Coronary artery (tissue), 2 donors: Measurements from ENCODE around the gene ZMYND8.
"Not testable (repeated sequence)": the region's sequence is repeated elsewhere in the genome, so short reads cannot be mapped to it uniquely, and the experiment has no call there.

ENCODE experiments used
- DNase-seq: peaks from one replicate; pipeline ENCODE4 v3.0.0-alpha.2; 2017; ENCODE audit warnings: low spot score
- H3K27ac ChIP-seq, 2 donors: fragments of 200-600 bp; sonication (generic); one replicate each; pipeline ENCODE4 v1.5.1; 2016 to 2019
- H3K4me3 ChIP-seq: fragments of 200-600 bp; sonication (generic); 2 replicates; pipeline ENCODE4 v1.5.1; 2016; ENCODE audit warnings: mild to moderate bottlenecking, moderate library complexity
- TF ChIP-seq, protein P1 (sequence below): fragments of 200-600 bp; sonication (generic); IDR thresholded peaks from one replicate; pipeline ENCODE4 v1.5.1; 2019; ENCODE audit warnings: antibody characterized with exemption

Gene ZMYND8

DNA sequence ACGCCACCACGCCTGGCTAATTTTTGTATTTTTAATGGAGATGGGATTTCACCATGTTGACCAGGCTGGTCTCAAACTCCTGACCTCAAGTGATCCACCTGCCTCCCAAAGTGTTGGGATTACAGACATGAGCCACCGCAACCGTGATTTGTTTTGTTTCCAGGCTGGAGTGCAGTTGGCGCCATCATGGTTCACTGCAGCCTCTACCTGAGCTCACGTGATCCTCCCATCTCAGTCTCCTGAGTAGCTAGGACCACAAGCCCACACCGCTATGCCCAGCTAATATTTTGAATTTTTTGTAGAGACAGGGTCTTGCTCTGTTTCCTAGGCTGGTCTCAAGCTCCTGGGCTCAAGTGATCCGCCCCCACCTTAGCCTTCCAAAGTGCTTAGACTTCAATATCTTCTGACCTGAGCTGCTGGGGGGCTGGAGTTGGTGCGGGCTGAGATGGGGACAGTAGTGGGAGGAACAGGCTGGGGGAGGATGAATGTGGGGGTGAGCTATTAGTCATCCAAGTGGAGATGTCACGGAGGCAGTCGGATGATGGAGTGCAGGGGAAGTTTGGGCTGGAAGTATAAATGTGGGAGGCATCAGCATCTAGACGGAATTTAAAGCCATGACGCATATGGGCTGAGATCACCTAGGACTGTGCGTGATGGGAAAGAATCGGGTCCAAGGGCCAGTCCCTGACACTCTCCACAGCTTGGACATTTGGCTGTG, 23.1 kb upstream of the ZMYND8 start:
- TF ChIP-seq, protein P1, sequence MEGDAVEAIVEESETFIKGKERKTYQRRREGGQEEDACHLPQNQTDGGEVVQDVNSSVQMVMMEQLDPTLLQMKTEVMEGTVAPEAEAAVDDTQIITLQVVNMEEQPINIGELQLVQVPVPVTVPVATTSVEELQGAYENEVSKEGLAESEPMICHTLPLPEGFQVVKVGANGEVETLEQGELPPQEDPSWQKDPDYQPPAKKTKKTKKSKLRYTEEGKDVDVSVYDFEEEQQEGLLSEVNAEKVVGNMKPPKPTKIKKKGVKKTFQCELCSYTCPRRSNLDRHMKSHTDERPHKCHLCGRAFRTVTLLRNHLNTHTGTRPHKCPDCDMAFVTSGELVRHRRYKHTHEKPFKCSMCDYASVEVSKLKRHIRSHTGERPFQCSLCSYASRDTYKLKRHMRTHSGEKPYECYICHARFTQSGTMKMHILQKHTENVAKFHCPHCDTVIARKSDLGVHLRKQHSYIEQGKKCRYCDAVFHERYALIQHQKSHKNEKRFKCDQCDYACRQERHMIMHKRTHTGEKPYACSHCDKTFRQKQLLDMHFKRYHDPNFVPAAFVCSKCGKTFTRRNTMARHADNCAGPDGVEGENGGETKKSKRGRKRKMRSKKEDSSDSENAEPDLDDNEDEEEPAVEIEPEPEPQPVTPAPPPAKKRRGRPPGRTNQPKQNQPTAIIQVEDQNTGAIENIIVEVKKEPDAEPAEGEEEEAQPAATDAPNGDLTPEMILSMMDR = no peak
- DNase-seq = no peak
- H3K4me3 ChIP-seq = no peak overlapping the region
- no peak overlapping the region for H3K27ac ChIP-seq

DNA sequence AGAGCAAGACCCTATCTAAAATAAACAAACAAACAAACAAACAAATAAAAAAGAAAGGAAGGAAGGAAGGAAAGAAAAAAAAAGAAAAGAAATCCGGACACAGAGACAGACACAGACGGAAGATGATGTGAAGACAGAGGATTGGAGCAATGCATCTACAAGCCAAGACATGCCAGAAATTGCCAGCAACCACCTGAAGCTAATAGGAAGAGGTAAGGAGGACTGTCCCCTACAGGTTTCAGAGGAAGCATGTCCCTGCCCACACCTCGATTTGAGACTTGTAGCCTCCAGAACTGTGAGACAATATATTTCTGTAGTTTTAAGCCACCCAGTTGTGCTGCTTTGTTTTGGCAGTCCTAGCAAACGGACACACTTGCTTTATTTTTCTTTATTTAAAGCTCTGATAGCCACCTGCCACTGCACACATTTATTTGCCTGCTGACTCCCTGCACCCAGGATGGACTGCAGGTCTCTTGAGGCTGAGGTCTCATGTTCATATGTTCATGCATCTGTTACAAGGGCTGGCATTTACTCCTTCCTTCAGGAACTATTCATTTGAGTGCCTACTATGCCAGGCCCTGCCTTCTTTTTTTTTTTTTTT, 20.7 kb upstream of the ZMYND8 start:
- no peak for DNase-seq
- TF ChIP-seq, protein P1 = no peak
- Histone ChIP-seq H3K27ac (no peak overlapping the region), H3K4me3 (no peak overlapping the region)

DNA sequence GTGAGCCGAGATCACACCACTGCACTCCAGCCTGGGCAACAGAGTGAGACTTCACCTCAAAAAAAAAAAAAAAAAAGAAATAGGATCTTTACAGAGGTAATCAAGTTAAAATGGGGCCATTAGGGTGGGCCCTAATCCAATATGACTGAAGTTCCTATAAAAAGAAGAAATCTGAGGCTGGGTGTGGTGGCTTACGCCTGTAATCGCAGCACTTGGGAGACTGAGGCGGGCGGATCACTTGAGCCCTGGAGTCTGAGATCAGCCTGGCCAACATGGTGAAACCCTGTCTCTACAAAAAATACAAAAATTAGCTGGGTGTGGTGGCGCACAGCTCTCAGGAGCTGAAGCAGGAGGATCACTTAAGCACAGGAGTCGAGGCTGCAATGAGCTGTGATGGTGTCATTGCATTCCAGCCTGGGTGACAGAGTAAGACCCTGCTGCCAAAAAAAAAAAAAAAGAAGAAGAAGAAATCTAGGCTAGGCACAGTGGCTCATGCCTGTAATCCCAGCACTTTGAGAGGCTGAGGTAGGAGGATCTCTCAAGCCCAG, 19.7 kb upstream of the ZMYND8 start:
- not testable (repeated sequence) for H3K27ac ChIP-seq, H3K4me3 ChIP-seq, DNase-seq

DNA sequence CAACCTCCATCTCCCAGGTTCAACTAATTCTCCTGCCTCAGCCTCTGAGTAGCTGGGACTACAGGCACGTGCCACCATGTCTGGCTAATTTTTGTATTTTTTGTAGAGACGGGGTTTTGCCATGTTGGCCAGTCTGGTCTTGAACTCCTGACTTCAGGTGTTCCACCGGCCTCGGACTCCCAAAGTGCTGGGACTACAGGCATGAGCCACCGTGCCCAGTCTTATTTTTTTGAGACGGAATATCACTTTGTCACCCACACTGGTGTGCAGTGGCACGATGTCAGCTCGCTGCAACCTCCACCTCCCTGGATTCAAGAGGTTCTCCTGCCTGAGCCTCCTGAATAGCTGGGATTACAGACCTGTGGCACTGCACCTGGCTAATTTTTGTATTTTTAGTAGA, 17.6 kb upstream of the ZMYND8 start:
- DNase-seq, H3K27ac ChIP-seq, H3K4me3 ChIP-seq: not testable (repeated sequence)

DNA sequence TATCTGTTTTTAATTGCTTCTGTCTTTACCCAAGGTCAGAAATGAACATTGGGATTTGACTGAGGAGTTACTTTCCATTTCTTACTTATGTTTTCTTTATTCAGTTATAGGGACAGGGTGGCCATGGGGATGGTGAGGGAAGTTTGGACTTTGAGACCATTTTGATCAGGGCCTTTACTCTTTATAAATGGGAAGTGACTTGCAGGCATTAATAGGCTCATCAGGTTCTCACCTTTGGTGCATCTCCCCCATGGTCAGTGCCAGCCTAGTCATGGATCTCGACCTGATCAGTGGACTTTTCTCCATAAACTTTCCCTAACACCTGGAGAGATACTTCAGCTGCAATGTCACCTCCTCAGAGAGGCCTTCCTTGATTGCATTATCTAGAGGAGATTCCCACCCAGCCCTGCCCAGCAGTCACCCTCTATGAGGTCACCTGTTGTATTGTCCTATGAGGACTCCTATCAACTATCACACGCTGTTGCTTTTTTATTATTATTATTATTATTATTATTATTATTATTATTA, 16.8 kb upstream of the ZMYND8 start:
- TF ChIP-seq, protein P1 = no peak
- DNase-seq = no peak
- Histone ChIP-seq H3K27ac (no peak overlapping the region), H3K4me3 (no peak overlapping the region)

DNA sequence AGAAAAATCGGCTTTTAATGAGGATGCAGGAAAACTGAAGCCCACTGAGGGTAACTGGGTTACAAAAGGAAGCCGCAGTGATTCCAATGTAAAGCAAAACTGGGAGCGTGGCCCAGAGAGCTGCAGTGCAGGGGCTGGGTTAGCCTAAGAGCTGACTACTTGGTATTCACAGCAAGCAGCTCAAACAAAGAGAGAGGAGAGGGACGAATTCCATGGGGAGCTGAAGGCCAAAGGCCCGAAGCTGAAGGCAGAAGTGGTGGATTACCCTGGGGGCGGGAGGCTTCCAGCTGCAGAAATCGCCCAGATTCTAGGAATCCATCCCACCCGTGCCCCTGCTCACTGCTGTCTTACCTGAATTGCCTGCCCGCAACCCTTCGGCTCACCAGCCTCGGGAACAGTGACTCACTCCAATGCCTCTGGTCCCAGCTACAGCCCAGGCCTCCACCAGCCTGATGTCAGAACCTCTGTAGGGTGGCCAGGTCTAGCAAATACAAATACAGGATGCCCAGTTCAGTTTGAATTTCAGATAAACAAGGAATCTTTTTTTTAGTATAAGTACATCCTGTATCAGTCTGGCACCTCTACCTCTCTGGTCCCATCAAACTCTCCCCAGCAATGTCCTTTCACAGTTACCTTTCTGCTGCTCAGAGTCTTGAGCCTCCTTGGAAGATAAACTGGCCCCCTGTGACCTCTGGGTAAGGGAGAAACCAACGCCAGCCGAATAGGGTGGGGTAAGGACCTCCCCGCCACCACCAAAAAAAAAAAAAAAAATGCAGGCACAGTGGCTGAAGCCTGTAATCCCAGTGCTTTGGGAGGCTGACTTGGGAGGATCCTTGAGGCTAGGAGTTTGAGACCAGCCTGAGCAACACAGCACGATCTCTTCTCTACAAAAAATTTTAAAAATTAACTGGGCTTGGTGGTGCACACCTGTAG, 14.6 kb upstream of the ZMYND8 start:
- TF ChIP-seq, protein P1 = no peak
- Histone ChIP-seq H3K4me3 (no peak overlapping the region), H3K27ac (no peak overlapping the region)
- DNase-seq = no peak

DNA sequence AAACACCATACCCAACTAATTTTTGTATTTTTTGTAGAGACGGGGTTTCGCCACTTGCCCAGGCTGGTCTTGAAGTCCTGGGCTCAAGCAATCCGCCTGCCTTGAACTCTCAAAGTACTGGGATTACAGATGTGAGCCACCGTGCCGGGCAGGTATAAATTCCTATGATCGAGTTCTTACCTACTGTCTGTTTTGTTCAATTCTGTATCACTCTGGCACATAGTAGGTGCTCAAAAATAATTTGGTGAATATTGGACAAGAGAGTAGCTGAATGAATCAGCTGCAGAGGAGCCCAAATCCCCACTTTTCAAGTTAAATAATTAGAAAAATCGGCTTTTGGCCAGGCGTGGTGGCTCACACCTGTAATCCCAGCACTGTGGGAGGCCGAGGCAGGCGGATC, 13.7 kb upstream of the ZMYND8 start:
- Histone ChIP-seq H3K27ac (no peak overlapping the region), H3K4me3 (no peak overlapping the region)
- no peak for DNase-seq
- TF ChIP-seq, protein P1 = no peak
